HG02884 (cell line): ENCODE results near the gene KRTAP17-1.

ENCODE experiments used
- ATAC-seq: cut with Tn5 transposase; IDR thresholded peaks from one replicate; pipeline ENCODE4 v1.9.1; 2021; ENCODE audit warnings: mild to moderate bottlenecking, moderate library complexity; ENCODE audit not compliant: unreplicated experiment

KRTAP17-1 gene

GRCh38 chr17:41333098-41333497, 17.6 kb upstream of the KRTAP17-1 start:
- ATAC-seq = no peak

GRCh38 chr17:41332239-41332638, 16.7 kb upstream of the KRTAP17-1 start:
- no peak for ATAC-seq

DNA sequence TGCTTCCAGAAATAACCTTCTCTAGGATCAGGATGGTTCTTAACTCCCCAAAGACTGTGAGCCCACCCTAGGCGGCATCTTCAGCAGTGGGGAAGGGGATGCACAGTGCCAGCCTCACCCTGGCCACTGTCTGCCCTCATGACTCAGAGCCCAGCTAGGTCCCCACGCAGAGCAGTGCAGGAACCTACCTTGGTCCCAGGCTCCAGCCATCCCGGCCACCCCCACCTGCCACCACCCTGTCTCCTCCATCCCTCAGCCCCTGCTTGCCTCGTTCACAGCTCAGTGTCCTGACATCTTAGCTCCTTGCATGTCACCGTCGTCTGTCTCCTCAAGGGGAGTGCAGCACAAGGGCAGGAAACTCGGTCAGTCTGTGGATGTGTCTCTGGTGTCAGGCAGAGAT, 16.1 kb upstream of the KRTAP17-1 start:
- no peak for ATAC-seq

GRCh38 chr17:41329279-41329948, 13.9 kb upstream of the KRTAP17-1 start:
- no peak for ATAC-seq

DNA sequence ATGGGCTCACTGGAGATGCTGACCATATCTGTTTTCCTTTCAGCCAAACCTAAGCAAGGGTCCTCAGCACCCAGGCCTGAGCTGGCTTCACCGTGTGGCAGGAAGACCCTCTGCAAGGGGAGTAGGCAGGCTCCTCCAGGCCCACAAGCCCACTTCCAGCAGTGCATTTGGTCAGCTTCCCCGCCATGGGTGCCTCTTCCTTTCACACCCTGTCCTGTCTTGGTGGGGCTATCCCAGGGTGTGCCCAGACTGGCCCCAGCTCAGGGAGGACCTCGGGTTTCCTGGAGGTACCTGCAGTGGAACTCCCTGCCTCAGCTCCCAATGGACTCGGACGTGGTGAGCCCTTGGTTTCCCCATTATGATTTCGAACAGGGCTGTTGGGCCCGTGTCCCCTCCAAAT, 12.7 kb upstream of the KRTAP17-1 start:
- no peak for ATAC-seq

GRCh38 chr17:41327411-41328120, 12.1 kb upstream of the KRTAP17-1 start:
- no peak for ATAC-seq

GRCh38 chr17:41326173-41327145, 10.9 kb upstream of the KRTAP17-1 start:
- ATAC-seq = no peak

DNA sequence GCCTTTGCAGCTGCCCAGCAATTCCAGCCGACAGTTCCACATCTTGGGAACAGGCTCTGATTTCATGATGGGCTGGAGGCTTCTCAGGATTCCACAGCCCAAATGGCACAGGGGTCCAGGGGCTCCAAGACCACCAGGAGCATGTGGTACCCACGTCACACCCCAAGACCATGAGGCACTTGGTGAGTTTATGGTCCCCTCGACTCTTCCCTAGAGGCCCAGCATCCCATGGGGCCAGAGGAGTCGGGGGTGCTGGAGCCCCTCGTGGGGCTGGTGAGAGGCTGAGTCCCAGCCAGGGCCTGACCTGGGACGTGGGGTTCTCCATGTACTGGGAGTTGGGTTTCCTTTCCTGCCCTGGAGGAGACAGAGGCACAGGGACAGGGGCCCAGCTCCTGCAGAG, 10.1 kb upstream of the KRTAP17-1 start:
- no peak for ATAC-seq

DNA sequence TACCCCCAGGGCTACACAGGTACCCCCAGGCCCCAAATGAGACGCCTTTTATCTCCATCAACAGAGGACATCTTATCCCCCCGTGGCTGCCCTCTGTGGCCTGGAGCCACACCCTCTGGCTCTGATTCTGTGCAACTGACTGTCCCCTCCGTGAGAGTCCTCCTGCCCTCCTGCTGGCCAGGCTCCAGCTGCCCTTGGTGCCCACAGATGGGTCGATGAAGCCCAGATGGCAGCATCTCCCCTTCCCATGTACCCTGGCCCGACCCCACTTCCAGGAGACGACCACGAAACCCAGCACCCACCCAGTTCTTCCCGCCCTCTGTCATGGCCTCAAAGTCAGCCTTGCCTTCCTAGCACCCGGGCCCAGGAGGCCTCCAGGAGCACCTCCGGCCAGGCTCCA, 9.6 kb upstream of the KRTAP17-1 start:
- no peak for ATAC-seq

DNA sequence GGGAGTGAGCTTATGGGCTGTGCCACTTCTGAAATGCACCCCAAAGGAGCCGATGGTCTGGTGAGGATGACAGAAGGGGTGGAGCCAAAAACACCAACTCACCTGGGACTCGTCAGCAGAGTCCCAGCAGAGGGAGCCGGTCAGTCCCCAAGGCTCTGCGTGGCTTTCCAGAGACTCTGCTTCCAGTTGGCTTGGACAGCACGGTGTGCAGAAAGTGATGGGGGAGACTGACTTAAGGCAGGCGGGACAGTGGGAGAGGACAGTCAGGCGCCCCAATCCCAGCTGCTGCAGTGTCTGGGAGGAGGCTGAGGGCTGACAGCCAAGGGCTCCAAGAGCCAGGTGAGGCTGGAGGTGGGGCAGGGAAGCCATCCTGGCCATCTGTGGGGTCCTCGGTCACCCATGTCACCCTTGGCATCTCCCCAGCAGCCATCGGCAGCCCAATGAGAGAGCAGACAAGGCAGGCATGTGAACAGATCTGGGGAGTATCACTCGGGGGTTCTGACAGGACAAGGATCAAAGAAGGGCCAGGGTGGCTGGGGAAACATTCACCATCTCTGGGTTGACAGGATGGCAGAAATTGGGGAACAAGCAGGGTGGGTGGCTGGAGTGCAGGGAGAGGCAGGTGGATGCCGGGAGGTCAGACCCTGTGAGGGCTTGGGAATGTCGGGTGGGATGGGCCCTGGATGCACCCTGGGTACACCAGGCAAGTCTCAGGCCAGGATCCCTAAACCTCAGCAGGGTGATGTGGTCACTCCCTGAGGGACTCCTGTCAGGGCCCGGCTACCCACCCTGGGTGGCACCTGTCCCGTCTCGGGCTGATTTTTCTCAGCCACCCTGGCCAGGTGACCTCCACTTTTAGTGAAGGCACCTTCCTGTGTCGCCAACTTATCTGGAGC, 8.9 kb upstream of the KRTAP17-1 start:
- no peak for ATAC-seq

GRCh38 chr17:41322903-41323895, 7.7 kb upstream of the KRTAP17-1 start:
- no peak for ATAC-seq

DNA sequence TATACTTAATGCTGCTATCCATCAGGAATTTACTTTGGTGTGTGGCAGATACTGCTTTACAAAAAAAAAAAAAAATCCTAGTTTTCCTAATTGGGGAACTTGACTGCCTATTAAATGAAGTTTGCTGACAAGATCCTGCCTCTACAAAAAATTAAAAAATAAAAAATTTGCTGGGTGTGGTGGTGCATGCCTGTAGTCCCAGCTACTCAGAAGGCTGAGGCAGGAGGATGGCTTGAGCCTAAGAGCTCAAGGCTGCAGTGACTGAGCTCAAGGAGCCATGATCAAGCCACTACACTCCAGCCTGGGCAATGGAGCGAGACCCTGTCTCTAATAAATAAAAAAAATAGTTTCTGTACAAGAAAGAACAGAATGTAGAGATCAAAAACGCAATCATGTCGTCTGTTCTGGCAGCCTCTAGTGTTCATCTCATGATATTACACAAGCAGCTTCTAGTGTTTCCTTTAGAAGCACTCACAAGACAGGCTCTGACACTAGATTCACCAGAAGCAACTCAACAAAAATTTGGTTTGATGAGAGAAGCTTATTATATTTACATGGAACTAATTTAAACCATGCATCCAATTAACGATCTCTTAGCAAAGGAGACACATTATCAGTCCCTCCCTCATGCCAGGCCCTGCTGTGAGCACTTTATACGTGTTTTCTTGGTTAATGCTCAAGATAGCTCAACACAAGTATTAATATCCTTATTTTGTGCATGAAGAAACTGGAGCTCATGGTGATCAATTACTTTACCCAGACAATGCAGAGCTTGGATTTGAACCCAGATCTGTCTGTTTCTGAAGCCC, 6.8 kb upstream of the KRTAP17-1 start:
- ATAC-seq = no peak

GRCh38 chr17:41318231-41318630, 2.7 kb upstream of the KRTAP17-1 start:
- ATAC-seq = no peak

- no peak for ATAC-seq
These were observed 420 bp upstream of the KRTAP17-1 start for GRCh38 chr17:41315814-41316445.

DNA sequence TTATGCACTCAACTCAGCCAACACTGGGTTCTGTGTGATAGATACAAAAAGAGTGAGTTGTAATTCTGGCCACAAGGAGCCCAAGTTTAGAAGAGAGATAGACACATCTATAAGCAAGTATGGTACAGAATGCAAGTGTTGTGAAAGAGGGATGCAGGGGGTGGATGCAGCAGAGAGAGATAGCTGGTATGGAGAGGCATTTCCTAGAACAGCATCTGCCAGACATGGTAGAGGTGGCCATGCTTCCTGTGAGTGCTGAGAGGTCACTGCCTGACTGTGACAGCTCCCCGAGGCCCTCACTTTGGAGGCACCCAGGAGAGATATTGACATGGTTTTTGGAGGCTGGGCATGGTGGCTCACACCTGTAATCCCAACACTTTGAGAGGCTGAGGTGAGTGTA, 4.4 kb downstream of the KRTAP17-1 start:
- ATAC-seq = no peak

DNA sequence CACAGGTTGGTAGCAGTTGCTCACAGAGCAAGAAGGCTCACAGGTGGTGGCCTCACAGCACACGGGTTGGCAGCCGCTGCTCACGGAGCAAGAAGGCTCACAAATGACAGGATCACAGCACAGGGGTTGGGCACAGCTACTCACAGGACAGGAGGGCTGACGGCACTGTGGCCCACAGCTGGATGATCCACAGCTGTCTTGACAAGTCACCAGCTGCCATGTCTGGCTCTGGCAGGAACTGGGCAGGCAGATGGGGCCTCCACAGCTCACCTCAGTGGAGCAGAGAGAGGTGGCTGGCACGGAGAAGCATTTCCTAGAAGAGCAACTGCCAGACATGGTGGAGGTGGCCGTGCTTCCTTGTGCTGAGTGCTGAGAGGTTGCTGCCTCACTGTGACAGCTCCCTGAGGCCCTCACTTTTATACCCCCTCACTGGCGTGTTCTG, 6.6 kb downstream of the KRTAP17-1 start, which contains the start of gene KRTAP16-1:
Gene KRTAP16-1, minus strand, starts transcription at position 392 of the 442 bp plus-strand sequence. Its CDS starts 56 bp downstream, at position 336.
- no peak for ATAC-seq

- no peak for ATAC-seq
These were observed 7.1 kb downstream of the KRTAP17-1 start for GRCh38 chr17:41308251-41308917.
